Measurements from ENCODE around the gene FOLR2.
"Not testable (repeated sequence)": the region's sequence is repeated elsewhere in the genome, so short reads cannot be mapped to it uniquely, and the experiment has no call there.

Gene FOLR2

GRCh38 chr11:72216638-72217037 is at the start of gene FOLR2:
TSS of gene FOLR2 (plus strand) at chr11:72216794. CDS start at chr11:72218585, 1,791 bp downstream.
- no peak for DNase-seq (ENCODE audit: low spot score)

GRCh38 chr11:72169046-72169555 is 47.5 kb upstream of the FOLR2 start:
- not testable (repeated sequence) for DNase-seq (ENCODE audit: low spot score)

DNA sequence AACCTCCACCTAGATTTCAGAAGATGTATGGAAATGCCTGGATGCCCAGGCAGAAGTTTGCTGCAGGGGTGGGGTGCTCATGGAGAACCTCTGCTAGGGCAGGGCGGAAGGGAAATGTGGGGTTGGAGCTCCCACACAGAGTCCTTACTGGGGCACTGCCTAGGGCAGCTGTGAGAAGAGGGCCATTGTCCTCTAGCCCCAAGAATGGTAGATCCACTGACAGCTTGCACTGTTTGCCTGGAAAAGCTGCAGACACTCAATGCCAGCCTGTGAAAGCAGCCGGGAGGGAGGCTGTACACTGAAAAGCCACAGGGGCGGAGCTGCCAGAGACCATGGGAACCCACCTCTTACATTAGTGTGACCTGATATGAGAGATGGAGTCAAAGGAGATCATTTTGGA is 46.8 kb upstream of the FOLR2 start:
- not testable (repeated sequence) for DNase-seq (ENCODE audit: low spot score)

DNA sequence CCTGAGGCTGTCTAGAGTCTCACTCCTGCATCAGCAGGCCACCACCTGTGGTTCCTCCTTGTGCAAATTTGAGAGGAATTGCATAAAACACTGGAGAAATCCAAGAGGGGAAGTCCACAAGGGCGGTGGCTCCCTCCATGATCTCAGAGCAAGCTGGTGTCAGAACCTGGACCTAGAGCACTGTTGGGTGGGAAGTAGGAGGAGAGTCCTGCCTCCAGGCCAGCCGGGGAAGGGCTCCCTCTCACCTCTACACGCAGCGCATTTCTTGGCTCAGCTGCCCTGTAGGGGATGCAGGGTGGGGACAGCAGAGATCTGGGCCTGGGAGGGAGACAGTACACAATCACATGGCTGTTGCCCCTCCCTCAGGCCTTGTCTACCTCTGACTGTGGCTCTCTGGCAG is 44.6 kb upstream of the FOLR2 start:
- DNase-seq (ENCODE audit: low spot score), result not testable (repeated sequence)

DNA sequence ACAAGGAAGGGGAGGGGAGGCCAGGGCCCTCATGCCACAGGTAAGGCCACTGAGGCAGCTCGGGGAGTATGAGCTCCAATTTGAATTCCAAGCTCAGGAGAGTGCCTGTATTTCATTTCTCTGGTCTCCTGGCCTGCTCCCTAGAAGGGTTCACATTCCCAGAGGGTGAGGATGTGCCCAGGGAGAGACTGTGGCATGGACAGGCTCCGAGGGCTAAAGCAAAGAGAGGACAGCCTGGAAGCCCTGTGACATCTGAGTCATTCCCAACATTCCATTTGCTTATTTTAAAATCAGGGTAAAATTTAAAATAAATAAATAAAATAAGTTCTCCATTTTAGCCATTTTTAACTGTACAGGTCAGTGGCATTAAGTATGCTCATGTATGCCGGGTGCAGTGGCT is 43.3 kb upstream of the FOLR2 start:
- no peak for DNase-seq (ENCODE audit: low spot score)

- DNase-seq (ENCODE audit: low spot score), result peak; percentile 37
These were observed 42.1 kb upstream of the FOLR2 start for GRCh38 chr11:72174302-72175070.

DNA sequence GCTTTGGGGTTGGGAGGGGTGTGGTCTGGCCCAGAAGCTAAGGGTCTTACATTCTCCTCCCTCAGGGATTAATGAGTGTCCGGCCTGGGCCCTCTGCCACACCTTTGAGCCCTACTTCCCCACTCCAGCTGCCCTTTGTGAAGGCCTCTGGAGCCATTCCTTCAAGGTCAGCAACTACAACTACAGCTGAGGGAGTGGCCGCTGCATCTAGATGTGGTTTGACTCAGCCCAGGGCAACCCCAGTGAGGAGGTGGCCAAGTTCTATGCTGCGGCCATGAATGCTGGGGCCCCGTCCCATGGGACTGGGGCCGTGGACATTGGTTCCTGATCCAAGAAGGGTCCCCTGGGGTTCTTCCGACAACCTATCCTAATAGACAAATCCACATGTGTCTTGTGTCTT is 38.9 kb upstream of the FOLR2 start:
- DNase-seq (ENCODE audit: low spot score), result no peak

DNA sequence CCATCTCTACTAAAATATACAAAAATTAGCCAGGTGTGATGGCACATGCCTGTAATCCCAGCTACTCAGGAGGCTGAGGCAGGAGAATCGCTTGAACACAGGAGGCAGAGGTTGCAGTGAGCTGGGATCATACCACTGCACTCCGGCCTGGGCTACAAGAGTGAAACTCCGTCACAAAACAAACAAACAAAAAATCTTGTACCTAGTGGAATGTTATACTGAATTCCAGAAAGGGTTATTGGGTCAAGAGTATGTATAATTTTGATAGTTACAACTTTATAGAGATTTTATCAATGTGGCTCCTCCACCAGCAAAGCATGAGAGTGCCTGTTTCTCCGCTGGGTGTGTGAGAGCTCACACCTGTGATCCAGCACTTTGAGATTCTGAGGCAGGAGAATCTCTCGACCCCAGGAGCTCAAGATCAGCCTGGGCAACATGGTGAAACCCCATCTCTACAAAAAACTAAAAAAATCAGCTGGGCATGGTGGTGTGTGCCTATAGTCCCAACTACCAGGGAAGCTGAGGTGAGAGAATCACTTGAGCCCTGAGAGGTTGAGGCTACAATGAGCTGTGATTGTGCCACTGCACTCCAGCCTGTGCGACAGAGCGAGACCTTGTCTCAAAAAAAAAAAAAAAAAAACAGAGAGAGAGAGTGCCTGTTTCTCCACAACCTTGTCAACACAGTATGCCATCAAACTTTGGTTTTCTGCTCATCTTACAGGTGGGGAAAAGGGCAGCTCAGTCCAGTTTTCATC is 37.4 kb upstream of the FOLR2 start:
- peak; percentile 18 for DNase-seq (ENCODE audit: low spot score)

DNA sequence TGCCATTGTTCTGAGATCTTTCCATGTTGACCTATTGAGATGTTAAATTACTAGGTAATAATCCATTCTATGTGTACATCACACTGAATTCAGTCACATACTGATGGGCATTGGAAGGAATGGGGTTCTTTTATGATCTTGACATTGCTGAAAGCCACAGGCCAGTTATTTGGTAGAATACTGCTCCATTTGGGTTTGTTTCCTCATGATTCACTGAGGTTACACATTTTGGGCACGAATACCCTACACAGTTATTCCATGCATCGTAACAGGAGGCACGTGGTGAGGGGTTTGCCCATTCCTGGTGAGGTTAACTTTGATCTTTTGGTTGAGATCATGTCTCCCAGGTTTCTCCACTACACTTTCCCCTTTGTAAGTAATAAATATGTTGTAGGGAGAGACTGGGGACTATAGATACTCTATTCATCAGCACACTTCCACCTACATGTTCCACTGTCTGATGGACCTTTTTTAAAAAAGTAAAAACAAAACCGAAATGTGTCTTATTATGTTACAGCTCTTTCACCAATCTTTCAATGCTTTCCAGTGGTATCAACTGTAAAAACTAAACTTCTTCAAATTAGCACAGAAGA is 36.7 kb upstream of the FOLR2 start:
- DNase-seq (ENCODE audit: low spot score), result peak; percentile 33

- not testable (repeated sequence) for DNase-seq (ENCODE audit: low spot score)
These were observed 35.6 kb upstream of the FOLR2 start for GRCh38 chr11:72180892-72181552.

DNA sequence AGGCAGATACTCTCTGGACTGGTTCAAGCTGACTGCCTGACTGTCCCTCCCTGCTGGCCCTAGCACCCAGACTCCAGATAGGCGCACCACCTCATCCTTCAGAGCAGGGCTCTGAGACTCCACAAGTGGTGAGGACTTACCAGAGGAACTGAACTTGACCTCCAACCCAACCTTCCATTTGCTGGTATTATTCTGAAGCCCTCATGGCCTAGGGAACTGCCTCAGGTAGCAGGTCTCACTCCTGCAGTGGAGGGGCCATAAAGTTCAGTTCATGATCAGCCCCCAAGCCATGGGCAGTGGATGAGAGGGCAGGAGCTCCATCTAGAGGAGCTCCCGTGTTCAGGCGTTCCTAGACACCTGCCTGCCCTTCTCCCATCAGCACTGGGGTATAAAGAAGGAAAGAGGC is 35.0 kb upstream of the FOLR2 start:
- peak; percentile 56 for DNase-seq (ENCODE audit: low spot score)

DNA sequence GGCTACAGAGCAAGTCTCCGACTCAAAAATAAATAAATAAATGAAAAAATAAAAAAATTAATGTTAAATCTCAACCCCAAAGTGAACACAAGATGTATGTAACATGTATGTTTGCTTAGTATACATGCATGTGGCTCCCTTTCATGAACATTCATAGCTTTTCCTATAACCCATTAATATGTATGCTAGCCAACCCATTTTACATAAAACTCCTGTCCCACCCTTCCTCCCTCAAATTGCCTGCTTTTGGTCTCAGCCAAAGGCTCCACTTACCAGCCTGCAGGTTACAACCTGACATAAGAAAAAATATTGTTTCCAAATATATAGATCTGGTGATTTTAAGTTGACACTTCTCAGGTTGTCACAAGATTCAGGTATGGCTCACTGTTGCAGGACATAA is 28.3 kb upstream of the FOLR2 start:
- DNase-seq (ENCODE audit: low spot score), result no peak

GRCh38 chr11:72189455-72190250 is 26.9 kb upstream of the FOLR2 start:
- peak; percentile 76 for DNase-seq (ENCODE audit: low spot score)

- DNase-seq (ENCODE audit: low spot score), result no peak
These were observed 25.9 kb upstream of the FOLR2 start for GRCh38 chr11:72190631-72191071.

- peak; percentile 76 for DNase-seq (ENCODE audit: low spot score)
These were observed 24.6 kb upstream of the FOLR2 start, which contains the start of gene FOLR1 for GRCh38 chr11:72191961-72192381. TSS of gene FOLR1 (plus strand) at chr11:72192140. CDS start at chr11:72192174, 34 bp downstream.

DNA sequence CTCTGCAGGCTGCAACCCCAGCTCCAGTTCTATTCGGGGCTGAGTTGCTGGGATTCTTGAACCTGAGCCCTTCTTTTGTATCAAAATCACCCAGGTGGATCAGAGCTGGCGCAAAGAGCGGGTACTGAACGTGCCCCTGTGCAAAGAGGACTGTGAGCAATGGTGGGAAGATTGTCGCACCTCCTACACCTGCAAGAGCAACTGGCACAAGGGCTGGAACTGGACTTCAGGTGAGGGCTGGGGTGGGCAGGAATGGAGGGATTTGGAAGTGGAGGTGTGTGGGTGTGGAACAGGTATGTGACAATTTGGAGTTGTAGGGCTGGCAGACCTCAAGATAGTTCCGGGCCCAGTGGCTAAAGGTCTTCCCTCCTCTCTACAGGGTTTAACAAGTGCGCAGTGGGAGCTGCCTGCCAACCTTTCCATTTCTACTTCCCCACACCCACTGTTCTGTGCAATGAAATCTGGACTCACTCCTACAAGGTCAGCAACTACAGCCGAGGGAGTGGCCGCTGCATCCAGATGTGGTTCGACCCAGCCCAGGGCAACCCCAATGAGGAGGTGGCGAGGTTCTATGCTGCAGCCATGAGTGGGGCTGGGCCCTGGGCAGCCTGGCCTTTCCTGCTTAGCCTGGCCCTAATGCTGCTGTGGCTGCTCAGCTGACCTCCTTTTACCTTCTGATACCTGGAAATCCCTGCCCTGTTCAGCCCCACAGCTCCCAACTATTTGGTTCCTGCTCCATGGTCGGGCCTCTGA is 20.9 kb upstream of the FOLR2 start:
- no peak for DNase-seq (ENCODE audit: low spot score)

- not testable (repeated sequence) for DNase-seq (ENCODE audit: low spot score)
These were observed 15.1 kb upstream of the FOLR2 start for GRCh38 chr11:72201445-72201844.

- DNase-seq (ENCODE audit: low spot score), result no peak
These were observed 14.0 kb upstream of the FOLR2 start for GRCh38 chr11:72202571-72202970.

GRCh38 chr11:72203163-72203562 is 13.4 kb upstream of the FOLR2 start:
- DNase-seq (ENCODE audit: low spot score), result no peak

DNA sequence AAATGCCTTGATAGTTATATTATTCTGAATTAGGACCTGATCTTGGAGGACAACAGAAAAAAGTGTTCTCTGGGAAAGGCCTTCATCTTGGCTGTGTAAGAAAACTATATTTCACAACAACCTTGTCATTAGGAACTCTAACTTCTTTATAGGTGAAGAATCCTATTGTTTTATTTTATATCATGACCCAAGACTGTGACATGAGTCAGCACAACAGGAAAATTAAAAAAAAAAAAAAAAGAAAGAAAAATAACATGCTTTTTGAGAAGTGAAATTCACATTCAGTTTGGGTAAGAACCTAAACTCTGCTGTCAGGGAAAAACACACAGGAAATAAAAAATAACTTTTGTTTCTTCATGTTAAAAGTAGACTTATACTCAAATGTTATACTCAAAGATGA is 11.7 kb upstream of the FOLR2 start:
- no peak for DNase-seq (ENCODE audit: low spot score)
